ENCODE measurements around the gene KIF26B.
"Not testable (repeated sequence)": the region's sequence is repeated elsewhere in the genome, so short reads cannot be mapped to it uniquely, and the experiment has no call there.

KIF26B gene

DNA sequence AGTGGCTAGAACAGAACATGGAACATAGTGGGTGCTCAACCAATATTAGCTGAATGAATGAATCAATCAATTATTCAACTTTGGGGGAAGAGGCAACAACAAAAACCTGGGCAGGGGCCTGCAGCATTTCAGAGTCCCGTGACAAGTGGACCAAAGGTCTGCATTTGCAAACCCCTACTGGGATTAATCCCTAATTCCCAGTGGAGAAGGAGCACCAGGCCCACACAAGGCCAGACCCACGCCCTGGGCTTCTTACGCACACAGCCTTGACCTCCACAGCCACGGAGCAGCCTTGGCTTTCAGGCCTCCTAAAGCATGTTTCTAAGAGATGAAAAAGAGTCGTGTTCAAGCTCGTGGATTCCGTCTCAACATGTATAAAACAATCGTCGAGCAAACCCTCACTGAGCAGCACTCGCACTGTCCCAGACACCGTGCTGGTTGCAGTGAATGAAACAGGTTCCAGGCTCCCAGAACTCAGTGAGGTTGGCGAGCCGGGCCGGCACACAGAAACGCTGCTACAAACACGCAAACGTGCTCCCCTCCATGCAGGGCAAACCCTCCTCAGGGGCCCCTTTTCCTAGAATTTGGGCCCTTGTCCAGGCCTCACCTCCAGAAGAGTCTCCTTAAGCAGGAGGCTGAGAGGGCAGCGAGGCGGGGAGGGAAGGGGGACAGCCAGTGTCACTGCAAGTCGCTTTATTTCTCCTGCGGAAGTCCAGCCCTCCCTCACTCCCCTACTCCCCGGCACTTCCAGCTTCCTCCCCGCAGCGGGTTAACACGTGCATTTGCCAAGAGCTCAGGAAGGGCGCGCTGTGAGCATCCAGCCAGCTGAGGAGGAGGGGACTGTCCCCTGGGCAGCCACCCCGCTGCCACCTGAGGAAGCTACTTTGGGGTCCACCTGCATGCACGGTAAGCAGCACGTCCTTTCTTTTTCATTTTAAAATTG is 556.4 kb downstream of the KIF26B start:
- no peak overlapping the region for H3K4me3 ChIP-seq
- no peak overlapping the region for H3K27ac ChIP-seq

- H3K4me3 ChIP-seq, H3K27ac ChIP-seq: not testable (repeated sequence)
These were observed 559.2 kb downstream of the KIF26B start for GRCh38 chr1:245714027-245714426.

DNA sequence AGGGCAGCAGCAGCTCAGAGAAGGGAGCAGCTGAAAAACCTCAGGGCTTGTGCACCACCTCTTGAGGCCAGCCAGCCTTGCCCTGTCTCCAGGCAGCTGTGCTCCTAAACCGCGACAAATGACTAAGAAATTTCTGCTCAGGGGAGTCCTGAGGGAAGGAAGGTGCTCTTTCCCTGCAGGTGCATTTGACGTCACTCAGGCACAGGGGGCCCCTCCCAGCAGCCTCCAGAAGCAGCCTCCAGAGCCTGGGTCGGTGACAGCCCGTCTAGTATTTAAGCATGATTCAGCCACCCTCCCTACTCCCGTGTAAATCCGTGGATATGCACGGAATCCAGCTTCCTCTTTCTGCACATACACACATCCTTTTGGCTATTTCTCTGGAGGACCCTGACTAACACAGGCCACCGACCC is 560.5 kb downstream of the KIF26B start:
- Histone ChIP-seq H3K27ac (peak overlapping the region in 1 of 21 experiments; percentile 6), H3K4me3 (no peak overlapping the region)

DNA sequence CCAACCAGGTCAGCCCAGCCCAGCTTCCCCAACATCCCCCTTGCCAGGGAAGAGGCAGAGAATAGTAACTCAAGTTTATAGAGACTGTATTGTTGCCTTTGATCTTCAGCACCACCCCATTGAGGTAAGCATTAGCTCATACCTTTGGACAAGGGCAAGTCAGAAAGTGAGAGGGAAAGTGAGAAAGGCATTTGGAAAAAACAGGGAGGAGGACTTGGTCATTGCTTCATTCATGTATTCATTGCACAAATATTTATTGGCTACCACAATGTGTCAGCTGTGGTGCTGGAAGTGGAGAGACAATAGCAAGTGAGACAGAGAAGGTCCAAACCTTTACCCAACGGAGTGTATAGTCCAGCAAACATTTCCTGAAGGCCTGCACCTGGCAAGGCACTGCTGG is 561.2 kb downstream of the KIF26B start:
- Histone ChIP-seq H3K4me3 (no peak overlapping the region), H3K27ac (peak overlapping the region in 2 of 21 experiments; percentile 36 to 42)

DNA sequence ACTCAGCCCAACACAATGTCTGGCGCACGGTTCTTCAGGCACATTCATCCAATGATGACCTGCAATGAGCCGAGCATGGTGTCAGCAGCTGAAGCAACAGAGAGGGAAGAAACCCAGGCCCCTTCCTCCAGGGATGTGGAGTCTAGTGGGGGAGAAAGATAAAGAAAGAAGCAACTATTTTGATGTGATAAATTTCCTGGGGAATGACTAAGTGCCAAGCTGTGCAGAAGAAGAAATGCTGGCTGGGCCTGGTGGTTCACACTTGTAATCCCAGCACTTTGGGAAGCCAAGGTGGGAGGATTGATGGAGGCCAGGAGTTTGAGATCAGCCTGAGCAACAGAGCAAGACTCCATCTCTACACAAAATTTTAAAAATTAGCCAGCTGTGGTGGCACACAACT is 561.8 kb downstream of the KIF26B start:
- no peak overlapping the region for H3K4me3 ChIP-seq
- H3K27ac ChIP-seq = peak overlapping the region in 1 of 21 experiments; percentile 42

- H3K4me3 ChIP-seq = no peak overlapping the region
- no peak overlapping the region for H3K27ac ChIP-seq
These were observed 562.8 kb downstream of the KIF26B start for GRCh38 chr1:245717611-245718010.

DNA sequence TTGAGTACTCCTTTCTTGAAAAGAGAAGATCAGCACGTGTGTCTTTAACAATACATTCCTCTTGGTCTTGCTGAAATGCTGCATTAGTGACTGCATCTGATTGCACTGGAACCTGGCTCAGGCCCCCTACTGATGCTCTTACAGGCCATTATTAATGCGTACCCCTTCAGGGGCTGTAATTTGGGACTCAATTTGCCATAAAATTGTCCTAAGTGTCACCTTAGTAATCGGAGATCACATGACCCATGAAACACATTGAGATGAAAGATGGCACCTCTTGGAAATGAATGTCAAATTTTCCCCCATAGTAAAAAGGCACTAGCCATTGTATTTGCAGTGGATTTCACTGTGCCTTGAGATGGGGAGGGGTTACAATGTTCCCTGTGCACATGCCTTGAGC is 563.3 kb downstream of the KIF26B start:
- no peak overlapping the region for H3K27ac ChIP-seq
- no peak overlapping the region for H3K4me3 ChIP-seq

- Histone ChIP-seq H3K27ac (no peak overlapping the region), H3K4me3 (no peak overlapping the region)
These were observed 564.2 kb downstream of the KIF26B start for GRCh38 chr1:245718951-245719350.

DNA sequence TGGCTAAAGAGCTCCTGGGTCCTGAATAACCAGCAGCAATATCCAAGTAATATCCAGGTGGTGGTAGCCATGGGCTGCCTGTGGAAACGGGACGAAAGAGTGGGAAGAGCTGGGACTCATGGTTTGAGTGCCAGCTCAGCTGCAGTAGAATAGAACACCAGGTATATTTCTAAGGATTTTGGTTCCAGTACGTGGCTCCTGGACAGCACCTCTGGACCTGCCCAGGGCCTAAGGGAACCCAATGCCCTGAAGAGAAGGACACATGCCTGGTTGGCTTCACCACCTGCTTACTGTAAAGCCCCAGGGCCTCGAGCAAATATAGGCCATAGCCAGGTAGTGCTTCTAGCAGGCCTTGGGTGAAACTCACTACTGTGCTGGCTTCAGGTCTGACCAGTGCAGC is 566.7 kb downstream of the KIF26B start:
- Histone ChIP-seq H3K4me3 (no peak overlapping the region), H3K27ac (no peak overlapping the region)

DNA sequence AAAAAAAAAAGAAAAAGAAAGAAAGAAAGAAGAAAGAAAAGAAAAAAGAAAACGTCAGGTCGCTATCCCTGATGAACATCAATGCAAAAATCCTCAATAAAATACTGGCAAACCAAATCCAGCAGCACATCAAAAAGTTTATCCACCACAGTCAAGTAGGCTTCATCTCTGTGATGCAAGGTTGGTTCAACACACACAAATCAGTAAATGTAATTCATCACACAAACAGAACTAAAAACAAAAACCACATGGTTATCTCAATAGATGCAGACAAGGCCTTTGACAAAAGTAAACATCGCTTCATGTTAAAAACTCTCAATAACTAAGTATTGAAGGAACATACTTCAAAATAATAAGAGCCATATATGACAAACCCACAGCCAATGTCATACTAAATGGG is 573.2 kb downstream of the KIF26B start:
- not testable (repeated sequence) for H3K27ac ChIP-seq, H3K4me3 ChIP-seq

DNA sequence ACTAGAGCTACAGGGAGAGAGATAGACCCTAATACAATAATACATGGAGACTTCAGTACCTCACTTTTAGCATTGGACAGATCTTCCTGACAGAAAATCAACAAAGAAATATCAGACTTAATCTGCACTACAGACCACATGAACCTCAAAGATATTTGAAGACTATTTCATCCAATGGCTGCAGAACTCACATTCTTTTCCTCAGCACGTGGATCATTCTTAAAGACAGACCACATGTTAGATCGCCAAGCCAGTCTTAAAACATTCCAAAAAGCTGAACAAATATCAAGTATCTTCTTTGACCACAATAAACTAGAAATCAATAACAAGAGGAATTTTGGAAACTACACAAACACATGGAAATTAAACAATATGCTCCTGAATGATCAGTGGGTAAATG is 576.0 kb downstream of the KIF26B start:
- Histone ChIP-seq H3K27ac (no peak overlapping the region), H3K4me3 (no peak overlapping the region)

- H3K4me3 ChIP-seq, H3K27ac ChIP-seq: not testable (repeated sequence)
These were observed 585.6 kb downstream of the KIF26B start for GRCh38 chr1:245740336-245740735.

GRCh38 chr1:245742896-245743295 is 588.1 kb downstream of the KIF26B start:
- Histone ChIP-seq H3K4me3 (no peak overlapping the region), H3K27ac (peak overlapping the region in 4 of 21 experiments; percentile 50 to 78 (median 58))

DNA sequence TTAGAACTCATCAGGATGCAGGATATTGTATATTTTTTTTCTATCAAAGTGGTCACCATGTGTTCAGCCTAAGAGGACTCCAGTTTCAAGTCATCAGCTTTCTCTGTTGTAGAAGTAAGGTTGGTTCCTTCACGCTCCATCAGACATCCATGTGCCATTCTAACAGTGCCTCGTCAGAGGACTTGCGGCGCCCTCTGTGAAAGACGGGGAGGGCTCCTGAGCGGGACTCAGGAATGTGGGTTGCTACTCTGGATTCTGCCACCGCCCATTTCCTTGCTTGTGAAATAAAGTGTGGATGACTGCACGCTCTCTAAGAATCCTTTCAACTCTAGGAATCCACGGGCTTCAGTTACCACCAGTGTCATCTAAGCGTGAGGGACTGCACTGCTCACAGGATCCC is 593.5 kb downstream of the KIF26B start:
- peak overlapping the region in 2 of 21 experiments; percentile 8 to 43 for H3K27ac ChIP-seq
- H3K4me3 ChIP-seq = no peak overlapping the region

DNA sequence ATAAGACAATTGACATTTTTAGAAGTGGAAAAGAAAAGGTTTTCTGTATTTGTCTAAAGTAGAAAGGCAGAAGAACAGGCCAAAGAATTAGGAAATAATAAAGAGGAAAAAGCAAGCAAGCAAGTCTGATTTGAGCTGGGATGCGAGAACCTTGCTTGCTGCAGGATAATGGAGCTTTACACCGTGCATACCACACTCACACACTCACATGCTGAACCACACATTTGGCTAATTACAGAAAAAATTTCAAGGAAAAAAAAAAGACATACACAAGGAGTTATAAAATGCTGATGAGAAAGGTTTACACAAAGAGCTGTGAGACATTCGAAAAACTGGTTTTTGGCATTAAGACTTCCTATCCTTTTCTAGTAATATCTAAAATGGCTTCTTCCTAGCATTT is 593.9 kb downstream of the KIF26B start:
- Histone ChIP-seq H3K27ac (peak overlapping the region in 3 of 21 experiments; percentile 8 to 60 (median 43)), H3K4me3 (no peak overlapping the region)

DNA sequence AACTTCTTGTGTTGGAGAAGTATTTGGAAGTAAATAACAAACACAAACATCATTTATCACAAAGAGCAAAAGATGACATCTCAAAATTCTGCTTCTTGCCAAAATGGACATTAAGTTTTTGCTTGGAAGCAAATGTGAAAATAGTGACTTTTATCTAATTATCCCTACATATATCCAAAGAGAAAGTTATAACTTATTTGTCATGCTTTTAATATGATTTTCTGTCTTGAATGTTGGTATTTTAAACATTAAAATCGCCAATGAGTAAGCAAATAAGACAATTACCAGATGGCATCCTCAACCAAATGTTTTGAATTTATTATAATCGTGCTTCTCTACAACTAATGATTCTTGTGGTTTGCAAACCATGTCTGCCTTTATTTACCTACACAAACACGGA is 594.3 kb downstream of the KIF26B start:
- H3K4me3 ChIP-seq = no peak overlapping the region
- peak overlapping the region in 4 of 21 experiments; percentile 3 to 80 (median 49) for H3K27ac ChIP-seq

GRCh38 chr1:245750261-245750660 is 595.5 kb downstream of the KIF26B start:
- no peak overlapping the region for H3K4me3 ChIP-seq
- H3K27ac ChIP-seq = peak overlapping the region in 4 of 21 experiments; percentile 50 to 80 (median 66)

DNA sequence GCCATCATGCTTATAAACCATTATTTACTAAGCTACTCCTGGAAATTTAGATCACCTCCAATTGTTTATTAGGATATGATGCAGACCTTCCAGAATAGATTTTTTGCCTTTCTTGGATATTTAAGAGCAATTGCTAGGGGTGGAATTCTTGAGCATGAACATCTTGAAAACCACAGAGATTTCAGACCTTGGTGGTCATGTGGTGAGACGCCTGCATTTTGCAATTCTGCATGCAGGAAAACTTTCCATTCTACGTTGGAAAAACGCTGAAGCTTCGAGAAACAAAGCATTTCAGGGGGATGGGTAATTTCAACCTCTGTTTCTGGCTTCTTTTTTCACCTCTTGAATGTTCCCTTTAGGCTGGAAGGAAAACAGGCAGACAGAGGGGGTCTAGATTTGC is 596.3 kb downstream of the KIF26B start:
- H3K27ac ChIP-seq = peak overlapping the region in 7 of 21 experiments; percentile 46 to 80 (median 64)
- no peak overlapping the region for H3K4me3 ChIP-seq

DNA sequence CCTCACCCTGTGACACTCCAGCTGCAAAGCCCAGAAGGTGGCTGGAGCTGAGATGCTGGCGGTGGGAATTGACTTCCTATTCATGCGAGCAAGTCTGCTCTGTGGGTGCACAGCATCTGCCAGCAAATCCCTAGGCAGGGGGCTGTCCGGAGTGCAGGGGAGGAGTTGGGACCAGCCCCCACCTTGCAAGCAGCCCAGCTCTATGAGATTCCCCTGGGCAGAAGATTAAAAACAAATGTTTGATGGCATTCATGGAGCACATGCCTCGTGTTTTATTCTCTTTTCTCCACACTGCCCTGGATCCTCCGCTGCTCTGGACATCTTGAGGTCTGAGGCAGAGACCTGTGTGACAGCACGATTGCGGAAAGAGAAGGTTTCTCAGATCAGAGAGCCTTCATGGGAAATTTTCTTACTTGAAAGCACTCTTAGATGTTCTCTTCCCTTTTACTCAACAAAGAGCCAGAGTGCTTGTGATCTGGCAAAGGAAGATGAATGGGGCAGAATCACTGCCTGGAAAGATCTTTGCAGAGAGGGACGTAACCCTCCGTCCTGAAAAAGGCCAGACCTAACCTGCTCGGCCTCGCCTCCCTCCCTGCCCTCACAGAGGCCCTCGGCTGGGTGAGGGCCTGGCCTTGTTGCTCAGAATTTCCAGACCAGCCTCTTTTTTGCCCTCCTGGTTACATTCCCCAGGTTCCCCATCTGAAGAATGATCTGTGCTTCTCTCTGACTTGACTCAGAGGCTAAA is 597.1 kb downstream of the KIF26B start:
- no peak overlapping the region for H3K4me3 ChIP-seq
- H3K27ac ChIP-seq = peak overlapping the region in 8 of 21 experiments; percentile 33 to 78 (median 60)

GRCh38 chr1:245752561-245752960 is 597.8 kb downstream of the KIF26B start:
- no peak overlapping the region for H3K4me3 ChIP-seq
- H3K27ac ChIP-seq = peak overlapping the region in 8 of 21 experiments; percentile 33 to 72 (median 55)

GRCh38 chr1:245753807-245754206 is 599.0 kb downstream of the KIF26B start:
- Histone ChIP-seq H3K4me3 (no peak overlapping the region), H3K27ac (no peak overlapping the region)
